ENCODE measurements around the gene CNIH1. TPM values are rescaled to one million over a fixed set of nuclear protein-coding genes. Genes with fewer than 3 reads are reported as not detected.
"Not testable (repeated sequence)": the region's sequence is repeated elsewhere in the genome, so short reads cannot be mapped to it uniquely, and the experiment has no call there.

The CNIH1 gene
- total RNA-seq, 4 donors from 2014 or later, result 48.9 to 137 (median 99.3) TPM

- Histone ChIP-seq H3K9me3 (no peaks in the 10 kb centered on the region), H3K36me3 (no peaks in the 10 kb centered on the region), H3K4me1 (peaks cover 11% of the 10 kb centered on the region), H3K27me3 (no peaks in the 10 kb centered on the region), H3K4me3 (no peak overlapping the region), H3K27ac (no peak overlapping the region)
- no peak for TF ChIP-seq EP300 (IDR thresholded peaks at IDR 0.05)
- 84% methylated on average over 14 of the region's 14 CpGs for WGBS
- no peak for DNase-seq (ENCODE audit: low spot score in 2 of 2)
Measured at GRCh38 chr14:54392131-54392859, 48.9 kb downstream of the CNIH1 start.

DNA sequence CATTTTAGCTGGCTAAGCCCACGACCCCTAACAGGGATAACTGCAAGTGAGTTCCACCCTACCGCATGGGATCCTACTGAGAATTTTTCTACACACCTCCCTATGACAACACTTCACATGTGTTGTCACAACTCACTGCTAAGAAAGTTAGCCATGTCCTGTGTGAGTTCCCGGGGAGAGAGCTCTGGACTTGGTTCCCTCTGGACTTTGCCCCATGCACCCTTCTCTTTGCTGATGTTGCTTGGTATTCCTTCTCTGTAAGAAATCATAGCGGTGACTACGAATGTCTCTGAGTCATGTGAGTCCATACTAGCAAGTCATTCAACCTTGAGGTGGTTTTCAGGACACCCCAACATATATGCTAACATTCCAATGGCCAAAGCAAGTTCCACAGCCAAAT is 53.8 kb downstream of the CNIH1 start:
- 88% methylated on average over 5 of the region's 5 CpGs for WGBS
- DNase-seq (ENCODE audit: low spot score in 2 of 2), result no peak
- H3K4me1 ChIP-seq, result peaks cover 5% of the 10 kb centered on the region
- no peak for TF ChIP-seq POLR2AphosphoS5 (IDR thresholded peaks at IDR 0.05)
- TF ChIP-seq EP300 (IDR thresholded peaks at IDR 0.05), result no peak
- TF ChIP-seq CTCF (IDR thresholded peaks at IDR 0.05), result no peak
- no peak for TF ChIP-seq POLR2A (IDR thresholded peaks at IDR 0.05)
- peaks cover 8% of the 10 kb centered on the region for H3K27me3 ChIP-seq
- no peaks in the 10 kb centered on the region for H3K9me3 ChIP-seq
- H3K27ac ChIP-seq, result no peak overlapping the region
- H3K4me3 ChIP-seq, result no peak overlapping the region
- H3K36me3 ChIP-seq, result no peaks in the 10 kb centered on the region

- 73% methylated on average over 4 of the region's 4 CpGs for WGBS
- Histone ChIP-seq H3K9me3 (no peaks in the 10 kb centered on the region), H3K27me3 (peaks cover 8% of the 10 kb centered on the region), H3K27ac (no peak overlapping the region), H3K4me3 (no peak overlapping the region), H3K36me3 (no peaks in the 10 kb centered on the region), H3K4me1 (peaks cover 5% of the 10 kb centered on the region)
- DNase-seq (ENCODE audit: low spot score in 2 of 2), result no peak
- TF ChIP-seq EP300 (IDR thresholded peaks at IDR 0.05), result no peak
- no peak for TF ChIP-seq CTCF (IDR thresholded peaks at IDR 0.05)
- no peak for TF ChIP-seq POLR2A (IDR thresholded peaks at IDR 0.05)
- no peak for TF ChIP-seq POLR2AphosphoS5 (IDR thresholded peaks at IDR 0.05)
Measured at GRCh38 chr14:54385556-54385955, 55.6 kb downstream of the CNIH1 start.

GRCh38 chr14:54383835-54384234 is 57.3 kb downstream of the CNIH1 start:
- 92% methylated on average over 4 of the region's 4 CpGs for WGBS

DNA sequence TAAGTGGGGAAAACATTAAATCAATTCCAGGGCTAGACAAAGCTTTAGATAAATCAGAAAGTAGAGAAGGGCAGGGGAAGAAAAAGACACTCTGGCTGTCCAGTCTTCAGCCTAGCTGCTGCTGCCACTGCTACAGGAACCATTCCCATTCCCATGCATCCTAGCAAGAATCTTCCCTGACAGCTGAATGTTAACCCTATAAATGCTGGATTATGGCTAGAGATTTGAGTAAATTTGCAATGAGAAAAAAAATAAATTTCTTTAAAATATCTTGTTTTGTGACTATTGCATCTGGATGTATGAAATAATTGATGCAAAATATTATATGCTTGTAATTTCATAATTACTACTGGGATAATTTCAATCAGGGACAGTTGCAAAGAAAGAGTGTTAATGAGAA is 59.4 kb downstream of the CNIH1 start:
- H3K27me3 ChIP-seq, result peaks cover 8% of the 10 kb centered on the region
- TF ChIP-seq POLR2AphosphoS5 (IDR thresholded peaks at IDR 0.05) (no peak), CTCF (IDR thresholded peaks at IDR 0.05) (no peak), EP300 (IDR thresholded peaks at IDR 0.05) (no peak), POLR2A (IDR thresholded peaks at IDR 0.05) (no peak)
- no peaks in the 10 kb centered on the region for H3K4me1 ChIP-seq
- H3K27ac ChIP-seq, result no peak overlapping the region
- no peaks in the 10 kb centered on the region for H3K36me3 ChIP-seq
- no peaks in the 10 kb centered on the region for H3K9me3 ChIP-seq
- DNase-seq (ENCODE audit: low spot score in 2 of 2), result no peak
- no peak overlapping the region for H3K4me3 ChIP-seq

More at GRCh38 chr14:54383835-54384234, 57.3 kb downstream of the CNIH1 start:
- no peak for TF ChIP-seq POLR2AphosphoS5 (IDR thresholded peaks at IDR 0.05)
- TF ChIP-seq CTCF (IDR thresholded peaks at IDR 0.05), result no peak
- no peak for TF ChIP-seq POLR2A (IDR thresholded peaks at IDR 0.05)
- no peak for TF ChIP-seq EP300 (IDR thresholded peaks at IDR 0.05)
- no peak overlapping the region for H3K27ac ChIP-seq
- H3K36me3 ChIP-seq, result no peaks in the 10 kb centered on the region
- peaks cover 5% of the 10 kb centered on the region for H3K4me1 ChIP-seq
- H3K9me3 ChIP-seq, result no peaks in the 10 kb centered on the region
- DNase-seq (ENCODE audit: low spot score in 2 of 2), result no peak
- H3K4me3 ChIP-seq, result no peak overlapping the region
- H3K27me3 ChIP-seq, result peaks cover 8% of the 10 kb centered on the region

DNA sequence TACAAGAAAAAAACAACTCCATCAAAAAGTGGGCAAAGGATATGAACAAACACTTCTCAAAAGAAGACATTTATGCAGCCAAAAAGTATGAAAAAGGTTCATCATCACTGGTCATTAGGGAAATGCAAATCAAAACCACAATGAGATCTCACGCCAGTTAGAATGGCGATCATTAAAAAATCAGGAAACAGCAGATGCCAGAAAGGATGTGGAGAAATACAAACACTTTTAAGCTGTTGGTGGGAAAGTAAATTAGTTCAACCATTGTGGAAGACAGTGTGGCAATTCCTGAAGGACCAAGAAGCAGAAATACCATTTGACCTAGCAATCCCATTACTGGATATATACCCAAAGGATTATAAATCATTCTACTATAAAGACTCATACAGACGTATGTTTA is 60.6 kb downstream of the CNIH1 start:
- not testable (repeated sequence) for H3K4me1 ChIP-seq; DNase-seq (ENCODE audit: low spot score in 2 of 2); H3K36me3 ChIP-seq; H3K4me3 ChIP-seq; H3K9me3 ChIP-seq; H3K27ac ChIP-seq; H3K27me3 ChIP-seq
- 36% methylated on average over 3 of the region's 3 CpGs for WGBS

GRCh38 chr14:54378893-54379292 is 62.3 kb downstream of the CNIH1 start:
- not testable (repeated sequence) for DNase-seq (ENCODE audit: low spot score in 2 of 2); H3K36me3 ChIP-seq; H3K27me3 ChIP-seq; H3K4me1 ChIP-seq; H3K27ac ChIP-seq; H3K4me3 ChIP-seq; H3K9me3 ChIP-seq
- WGBS, result 66% methylated on average over 5 of the region's 5 CpGs

All from suprapubic skin (tissue), 4 donors.